Fibroblast of the aortic adventitia (primary cell): Measurements from ENCODE around the gene TFPT. TPM values are rescaled to one million over a fixed set of nuclear protein-coding genes. Genes with fewer than 3 reads are reported as not detected.

Experiments
- DNase-seq: peaks from one replicate; pipeline ENCODE4 v3.0.0-alpha.2; 2010; ENCODE audit warnings: low read depth
- H3K4me3 ChIP-seq: 2 replicates; pipeline ENCODE4 v1.5.1; 2011; ENCODE audit warnings: low read depth, mild to moderate bottlenecking, control low read depth, low read length, moderate library complexity
- total RNA-seq: library from RNA; depleted of rRNA; stranded (reverse); fragments of >200 nt; gene quantifications from 2 replicates; pipeline ENCODE4 v1.2.3, GENCODE V29; 2012; ENCODE audit warnings: low replicate concordance
- TF ChIP-seq, protein P1 (sequence below): IDR thresholded peaks from 2 replicates; pipeline ENCODE4 v1.5.1; 2011; ENCODE audit warnings: mild to moderate bottlenecking, low read length, control low read depth, inconsistent platforms; ENCODE audit not compliant: insufficient read depth

Gene TFPT
- total RNA-seq, 1 donor, result 8.9 TPM

DNA sequence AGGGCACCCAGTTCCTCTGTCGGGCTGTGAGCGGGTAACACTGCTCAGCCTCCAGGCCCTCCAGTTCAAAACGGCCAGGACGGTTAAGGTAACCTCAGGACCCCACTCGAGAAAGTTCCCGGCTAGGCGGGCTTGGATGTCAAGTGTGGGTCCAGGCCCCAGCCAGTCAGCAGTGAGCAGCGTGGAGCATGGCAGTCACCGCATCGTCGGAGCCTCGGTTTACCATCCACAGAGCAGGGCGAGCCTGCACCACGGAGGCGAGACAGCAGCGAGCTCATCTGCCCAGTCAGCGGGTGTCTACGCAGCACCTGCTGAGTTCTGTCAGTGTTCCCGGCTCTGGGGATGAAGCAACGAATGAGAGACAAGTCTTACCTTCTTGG is 14.2 kb upstream of the TFPT start:
- no peak overlapping the region for H3K4me3 ChIP-seq
- DNase-seq, result no peak
- TF ChIP-seq, protein P1, sequence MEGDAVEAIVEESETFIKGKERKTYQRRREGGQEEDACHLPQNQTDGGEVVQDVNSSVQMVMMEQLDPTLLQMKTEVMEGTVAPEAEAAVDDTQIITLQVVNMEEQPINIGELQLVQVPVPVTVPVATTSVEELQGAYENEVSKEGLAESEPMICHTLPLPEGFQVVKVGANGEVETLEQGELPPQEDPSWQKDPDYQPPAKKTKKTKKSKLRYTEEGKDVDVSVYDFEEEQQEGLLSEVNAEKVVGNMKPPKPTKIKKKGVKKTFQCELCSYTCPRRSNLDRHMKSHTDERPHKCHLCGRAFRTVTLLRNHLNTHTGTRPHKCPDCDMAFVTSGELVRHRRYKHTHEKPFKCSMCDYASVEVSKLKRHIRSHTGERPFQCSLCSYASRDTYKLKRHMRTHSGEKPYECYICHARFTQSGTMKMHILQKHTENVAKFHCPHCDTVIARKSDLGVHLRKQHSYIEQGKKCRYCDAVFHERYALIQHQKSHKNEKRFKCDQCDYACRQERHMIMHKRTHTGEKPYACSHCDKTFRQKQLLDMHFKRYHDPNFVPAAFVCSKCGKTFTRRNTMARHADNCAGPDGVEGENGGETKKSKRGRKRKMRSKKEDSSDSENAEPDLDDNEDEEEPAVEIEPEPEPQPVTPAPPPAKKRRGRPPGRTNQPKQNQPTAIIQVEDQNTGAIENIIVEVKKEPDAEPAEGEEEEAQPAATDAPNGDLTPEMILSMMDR, result no peak

DNA sequence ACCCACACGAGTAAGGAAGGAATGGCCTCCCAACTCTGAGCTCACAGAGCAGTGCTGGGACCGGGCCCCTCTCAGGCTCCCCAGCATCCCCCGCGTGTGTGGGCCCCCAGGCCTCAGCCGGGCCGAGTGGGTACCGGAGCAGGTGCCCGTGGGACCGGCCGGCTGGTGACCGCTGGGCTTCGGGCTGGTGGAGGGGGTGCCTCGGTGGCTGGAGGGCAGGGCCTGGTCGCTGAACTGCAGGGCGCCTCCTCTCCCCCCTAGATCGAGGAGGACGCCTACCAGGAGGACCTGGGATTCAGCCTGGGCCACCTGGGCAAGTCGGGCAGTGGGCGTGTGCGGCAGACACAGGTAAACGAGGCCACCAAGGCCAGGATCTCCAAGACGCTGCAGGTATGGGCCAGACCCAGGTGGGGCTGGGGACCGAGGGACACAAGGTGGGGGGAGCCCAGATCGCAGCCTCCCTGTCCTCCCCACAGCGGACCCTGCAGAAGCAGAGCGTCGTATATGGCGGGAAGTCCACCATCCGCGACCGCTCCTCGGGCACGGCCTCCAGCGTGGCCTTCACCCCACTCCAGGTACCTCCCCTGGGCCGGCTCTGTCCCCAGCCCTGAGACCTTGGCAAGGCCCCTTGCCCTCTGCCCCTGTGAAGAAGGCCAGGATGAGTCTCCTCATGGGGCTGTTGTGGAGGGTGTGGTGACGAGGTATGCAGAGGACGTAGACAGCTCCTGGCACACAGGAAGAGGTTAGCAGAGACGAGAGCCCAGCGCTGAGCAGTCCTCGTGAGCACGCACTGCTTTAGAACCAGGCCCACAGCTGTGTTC is 13.5 kb upstream of the TFPT start:
- TF ChIP-seq, protein P1, result no peak
- DNase-seq, result no peak
- H3K4me3 ChIP-seq, result no peak overlapping the region

DNA sequence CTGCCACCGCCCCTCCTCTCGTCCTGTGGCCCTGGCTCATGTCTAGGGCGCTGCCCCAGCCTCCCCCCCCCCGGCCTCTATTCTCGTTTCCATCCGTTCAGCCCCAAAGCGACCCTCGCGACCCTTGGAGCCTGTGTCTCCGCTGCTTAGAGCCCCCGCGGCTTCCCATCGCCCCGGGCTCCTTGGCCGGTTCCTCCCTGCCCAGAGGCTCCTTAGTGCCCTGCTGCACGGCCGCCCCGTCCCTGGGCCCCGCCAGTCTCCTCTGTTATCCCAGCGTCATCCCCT is 12.9 kb upstream of the TFPT start:
- H3K4me3 ChIP-seq, result no peak overlapping the region
- DNase-seq, result no peak
- TF ChIP-seq, protein P1, result no peak

DNA sequence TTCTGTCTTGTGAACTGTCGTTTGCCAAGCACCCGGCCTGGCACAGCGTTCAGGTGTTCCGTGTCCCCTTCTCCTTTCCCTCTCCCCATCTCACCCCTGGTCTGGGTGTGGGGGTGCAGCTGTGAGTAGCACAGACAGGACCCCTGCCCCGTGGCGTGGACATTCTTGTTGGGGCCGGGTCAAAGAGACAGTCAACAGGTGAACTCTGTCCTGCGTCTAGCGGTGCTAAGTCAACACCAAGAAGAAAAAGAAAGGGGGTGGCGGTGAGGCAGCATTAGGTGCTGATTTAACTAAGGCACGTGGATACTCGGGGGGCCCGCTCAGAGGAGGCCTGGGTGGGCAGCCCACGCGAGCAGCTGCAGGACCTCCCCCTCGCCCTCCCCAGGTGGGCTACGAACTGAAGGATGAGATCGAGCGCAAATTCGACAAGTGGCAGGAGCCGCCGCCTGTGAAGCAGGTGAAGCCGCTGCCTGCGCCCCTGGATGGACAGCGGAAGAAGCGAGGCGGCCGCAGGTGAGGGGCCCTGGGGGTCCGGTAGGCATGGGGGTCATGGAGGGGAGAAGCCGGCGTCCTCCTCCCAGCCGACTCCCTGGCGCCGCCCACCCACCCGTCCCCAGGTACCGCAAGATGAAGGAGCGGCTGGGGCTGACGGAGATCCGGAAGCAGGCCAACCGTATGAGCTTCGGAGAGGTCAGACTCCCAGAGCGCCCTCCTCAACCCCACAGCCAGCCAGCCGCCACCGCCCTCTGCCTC is 12.4 kb upstream of the TFPT start:
- TF ChIP-seq, protein P1, result no peak
- no peak for DNase-seq

DNA sequence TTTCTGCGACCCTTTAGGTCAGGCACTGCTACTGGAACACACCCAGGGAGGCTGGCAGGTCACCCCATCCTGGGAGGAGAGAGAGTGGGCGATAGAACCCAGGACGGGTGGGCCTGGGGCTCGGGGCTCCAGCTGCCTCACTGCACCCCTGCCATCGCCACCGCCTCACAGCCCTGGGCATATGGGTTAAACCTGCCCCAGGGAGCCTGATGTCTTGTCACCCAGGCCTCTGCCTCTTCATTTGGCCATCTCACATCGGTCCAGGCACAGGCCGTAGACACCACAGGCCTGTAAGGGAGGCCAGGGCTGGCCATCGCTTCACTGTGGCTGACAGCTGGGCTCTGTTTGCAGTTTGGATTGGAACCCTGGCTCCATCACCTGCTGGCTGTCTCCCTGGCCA is 10.3 kb upstream of the TFPT start:
- no peak overlapping the region for H3K4me3 ChIP-seq
- TF ChIP-seq, protein P1, result no peak
- no peak for DNase-seq

More for the DNA sequence above, 12.4 kb upstream of the TFPT start:
- H3K4me3 ChIP-seq, result no peak overlapping the region

DNA sequence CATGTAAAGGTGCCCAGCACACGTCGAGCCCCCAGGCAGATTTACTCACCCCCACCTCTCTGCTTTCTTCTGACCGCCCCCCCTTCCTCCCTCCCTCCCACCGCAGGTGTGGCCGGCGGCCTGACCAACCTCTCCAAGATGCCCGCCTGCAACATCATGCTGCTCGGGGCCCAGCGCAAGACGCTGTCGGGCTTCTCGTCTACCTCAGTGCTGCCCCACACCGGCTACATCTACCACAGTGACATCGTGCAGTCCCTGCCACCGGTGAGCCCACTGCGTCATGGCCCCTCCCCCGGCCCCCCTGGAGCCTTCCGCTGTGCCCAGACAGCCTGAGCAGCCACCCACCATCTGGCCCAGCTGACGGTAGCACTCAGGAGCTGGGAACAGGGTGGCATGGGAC is 8.9 kb upstream of the TFPT start:
- TF ChIP-seq, protein P1, result no peak
- DNase-seq, result no peak
- H3K4me3 ChIP-seq, result no peak overlapping the region
